ENCODE data around the gene ANKRD11. TPM values are rescaled to one million over a fixed set of nuclear protein-coding genes. Genes with fewer than 3 reads are reported as not detected.
A peak's percentile ranks its signal among the peaks of the same experiment; 100 is the strongest.

The ANKRD11 gene
- polyA plus RNA-seq, 3 donors from 2014 or later: 3.7 to 14.3 (median 8.5) TPM

GRCh38 chr16:89346869-89347268 lies 143.5 kb downstream of the ANKRD11 start:
- Mint-ChIP-seq H3K27ac (peak overlapping the region in 1 of 6 donors; percentile 0), H3K4me3 (no peak overlapping the region), H3K9me3 (no peaks in the 10 kb centered on the region)

GRCh38 chr16:89345642-89346150 lies 144.7 kb downstream of the ANKRD11 start:
- DNase-seq: no peak
- no peaks in the 10 kb centered on the region for H3K36me3 Mint-ChIP-seq
- peaks cover 0 to 8% (median 0%) of the 10 kb centered on the region in 3 donors for H3K27me3 Mint-ChIP-seq (ENCODE audit: low read depth in 3 of 3)
- peaks cover 87 to 94% of the 10 kb centered on the region in 2 donors for H3K4me1 Mint-ChIP-seq
- no peaks in the 10 kb centered on the region for H3K9me3 Mint-ChIP-seq
- H3K27ac Mint-ChIP-seq: peak overlapping the region in 1 of 6 donors; percentile 19
- H3K4me3 Mint-ChIP-seq: no peak overlapping the region

More at GRCh38 chr16:89346869-89347268, 143.5 kb downstream of the ANKRD11 start:
- Mint-ChIP-seq H3K36me3 (no peaks in the 10 kb centered on the region), H3K27me3 (ENCODE audit: low read depth in 3 of 3) (peaks cover 0 to 8% (median 0%) of the 10 kb centered on the region in 3 donors), H3K4me1 (peaks cover 89 to 94% of the 10 kb centered on the region in 2 donors)
- no peak for DNase-seq

GRCh38 chr16:89344846-89345611 lies 145.3 kb downstream of the ANKRD11 start:
- no peaks in the 10 kb centered on the region for H3K36me3 Mint-ChIP-seq
- DNase-seq: no peak
- H3K27me3 Mint-ChIP-seq (ENCODE audit: low read depth in 3 of 3): peaks cover 0 to 8% (median 0%) of the 10 kb centered on the region in 3 donors
- peaks cover 87 to 94% of the 10 kb centered on the region in 2 donors for H3K4me1 Mint-ChIP-seq
- no peak overlapping the region for H3K4me3 Mint-ChIP-seq
- no peak overlapping the region for H3K27ac Mint-ChIP-seq
- H3K9me3 Mint-ChIP-seq: no peaks in the 10 kb centered on the region

- H3K4me3 Mint-ChIP-seq: peak overlapping the region in 1 of 5 donors; percentile 24
- no peak for DNase-seq
- H3K27me3 Mint-ChIP-seq (ENCODE audit: low read depth in 3 of 3): peaks cover 0 to 8% (median 0%) of the 10 kb centered on the region in 3 donors
- H3K4me1 Mint-ChIP-seq: peaks cover 85 to 94% of the 10 kb centered on the region in 2 donors
- H3K27ac Mint-ChIP-seq: peak overlapping the region in 2 of 6 donors; percentile 40 to 55
- H3K9me3 Mint-ChIP-seq: no peaks in the 10 kb centered on the region
- H3K36me3 Mint-ChIP-seq: no peaks in the 10 kb centered on the region
Observed at GRCh38 chr16:89344458-89344834, 145.9 kb downstream of the ANKRD11 start.

GRCh38 chr16:89343501-89344457 lies 146.6 kb downstream of the ANKRD11 start:
- Mint-ChIP-seq H3K27me3 (ENCODE audit: low read depth in 3 of 3) (peaks cover 0 to 8% (median 0%) of the 10 kb centered on the region in 3 donors), H3K4me3 (peak overlapping the region in 1 of 5 donors; percentile 24)

GRCh38 chr16:89341697-89342694 lies 148.4 kb downstream of the ANKRD11 start:
- peak in 2 of 3 donors; percentile 48 to 51 for DNase-seq
- H3K27ac Mint-ChIP-seq: peak overlapping the region; percentile 59 to 78 (median 66)

More at GRCh38 chr16:89343501-89344457, 146.6 kb downstream of the ANKRD11 start:
- H3K4me1 Mint-ChIP-seq: peaks cover 86 to 93% of the 10 kb centered on the region in 2 donors
- DNase-seq: no peak
- peak overlapping the region in 5 of 6 donors; percentile 12 to 57 (median 40) for H3K27ac Mint-ChIP-seq
- H3K9me3 Mint-ChIP-seq: no peaks in the 10 kb centered on the region
- H3K36me3 Mint-ChIP-seq: no peaks in the 10 kb centered on the region

GRCh38 chr16:89341279-89341678 lies 149.1 kb downstream of the ANKRD11 start:
- H3K4me3 Mint-ChIP-seq: peak overlapping the region in 3 of 5 donors; percentile 37 to 55 (median 47)
- no peak for DNase-seq
- peak overlapping the region; percentile 40 to 66 (median 60) for H3K27ac Mint-ChIP-seq
- H3K36me3 Mint-ChIP-seq: no peaks in the 10 kb centered on the region
- peaks cover 0 to 6% (median 2%) of the 10 kb centered on the region in 3 donors for H3K27me3 Mint-ChIP-seq (ENCODE audit: low read depth in 3 of 3)
- no peaks in the 10 kb centered on the region for H3K9me3 Mint-ChIP-seq
- peaks cover 70 to 90% of the 10 kb centered on the region in 2 donors for H3K4me1 Mint-ChIP-seq

More at GRCh38 chr16:89341697-89342694, 148.4 kb downstream of the ANKRD11 start:
- Mint-ChIP-seq H3K9me3 (no peaks in the 10 kb centered on the region), H3K4me1 (peaks cover 74 to 90% of the 10 kb centered on the region in 2 donors), H3K36me3 (no peaks in the 10 kb centered on the region), H3K27me3 (ENCODE audit: low read depth in 3 of 3) (peaks cover 0 to 6% (median 2%) of the 10 kb centered on the region in 3 donors), H3K4me3 (peak overlapping the region in 4 of 5 donors; percentile 27 to 48 (median 46))

- H3K4me1 Mint-ChIP-seq: peaks cover 73 to 90% of the 10 kb centered on the region in 2 donors
- H3K27ac Mint-ChIP-seq: peak overlapping the region in 1 of 6 donors; percentile 69
- no peak for DNase-seq
- no peak overlapping the region for H3K4me3 Mint-ChIP-seq
- no peaks in the 10 kb centered on the region for H3K9me3 Mint-ChIP-seq
- peaks cover 2 to 4% (median 2%) of the 10 kb centered on the region in 3 donors for H3K27me3 Mint-ChIP-seq (ENCODE audit: low read depth in 3 of 3)
- no peaks in the 10 kb centered on the region for H3K36me3 Mint-ChIP-seq
Observed at GRCh38 chr16:89338863-89339262, 151.5 kb downstream of the ANKRD11 start.

GRCh38 chr16:89337965-89338364 lies 152.4 kb downstream of the ANKRD11 start:
- no peak for DNase-seq
- Mint-ChIP-seq H3K36me3 (no peaks in the 10 kb centered on the region), H3K4me1 (peaks cover 70 to 89% of the 10 kb centered on the region in 2 donors), H3K27me3 (ENCODE audit: low read depth in 3 of 3) (peaks cover 2 to 3% (median 2%) of the 10 kb centered on the region in 3 donors), H3K27ac (no peak overlapping the region), H3K9me3 (no peaks in the 10 kb centered on the region), H3K4me3 (no peak overlapping the region)

GRCh38 chr16:89335803-89336485 lies 154.4 kb downstream of the ANKRD11 start:
- H3K4me1 Mint-ChIP-seq: peaks cover 73 to 91% of the 10 kb centered on the region in 2 donors

GRCh38 chr16:89334988-89335802 lies 155.2 kb downstream of the ANKRD11 start:
- peak overlapping the region in 5 of 6 donors; percentile 15 to 78 (median 61) for H3K27ac Mint-ChIP-seq

More at GRCh38 chr16:89335803-89336485, 154.4 kb downstream of the ANKRD11 start:
- H3K36me3 Mint-ChIP-seq: no peaks in the 10 kb centered on the region
- DNase-seq: no peak
- no peaks in the 10 kb centered on the region for H3K9me3 Mint-ChIP-seq
- peak overlapping the region in 4 of 5 donors; percentile 18 to 71 (median 57) for H3K4me3 Mint-ChIP-seq
- H3K27me3 Mint-ChIP-seq (ENCODE audit: low read depth in 3 of 3): peaks cover 2 to 12% (median 3%) of the 10 kb centered on the region in 3 donors
- peak overlapping the region in 4 of 6 donors; percentile 6 to 62 (median 43) for H3K27ac Mint-ChIP-seq

More at GRCh38 chr16:89334988-89335802, 155.2 kb downstream of the ANKRD11 start:
- Mint-ChIP-seq H3K4me1 (peaks cover 72 to 91% of the 10 kb centered on the region in 2 donors), H3K27me3 (ENCODE audit: low read depth in 3 of 3) (peaks cover 2 to 12% (median 3%) of the 10 kb centered on the region in 3 donors), H3K4me3 (peak overlapping the region in 4 of 5 donors; percentile 59 to 71 (median 67)), H3K36me3 (no peaks in the 10 kb centered on the region), H3K9me3 (no peaks in the 10 kb centered on the region)
- DNase-seq: no peak
